Anterior cingulate cortex (tissue), 58 donors: ENCODE data around the gene PRKAG2.
A peak's percentile ranks its signal among the peaks of the same experiment; 100 is the strongest.

Experiments
- DNase-seq, 58 donors: peaks; one replicate each; lab custom pipeline; 2025; lab: John Stamatoyannopoulos, UW

PRKAG2 gene

DNA sequence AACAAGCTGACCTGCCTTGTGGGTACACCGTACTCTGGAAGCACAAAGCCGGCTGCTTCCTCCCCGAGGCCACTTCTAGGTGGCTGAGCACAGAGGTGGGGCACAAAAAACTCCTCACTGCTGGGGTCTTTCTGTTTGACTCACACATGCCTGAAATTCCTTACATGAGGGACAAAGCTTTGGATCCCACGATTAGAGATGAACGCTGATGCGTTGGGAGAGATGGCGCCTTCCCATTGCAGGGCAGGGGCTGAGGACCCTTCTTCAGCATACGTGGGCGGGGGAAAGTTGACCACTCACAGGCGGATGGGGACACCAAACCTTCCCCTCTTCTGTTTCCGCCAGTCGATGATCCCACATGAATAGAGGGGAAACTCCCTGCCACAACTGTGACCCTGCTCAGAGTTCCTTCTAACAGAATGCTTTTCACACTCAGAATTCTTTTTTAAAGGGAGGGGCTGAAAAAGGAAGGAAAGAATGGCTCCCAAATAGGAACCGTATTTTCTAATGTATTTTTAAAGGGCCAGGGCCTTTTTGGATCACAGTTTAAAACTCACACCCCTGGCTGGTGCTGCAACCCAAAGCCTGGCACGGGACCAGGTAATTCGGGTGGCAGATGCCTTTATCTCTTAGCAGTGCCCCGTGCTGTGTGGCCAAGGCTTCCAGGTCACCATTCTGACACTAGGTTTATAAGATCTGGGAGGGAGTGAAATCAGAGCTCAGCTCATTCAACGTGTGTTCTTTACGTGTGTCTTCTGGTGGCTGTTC, 134.0 kb downstream of the PRKAG2 start:
- no peak for DNase-seq

- no peak for DNase-seq
Observed at GRCh38 chr7:151741585-151741984, 135.3 kb downstream of the PRKAG2 start.

DNA sequence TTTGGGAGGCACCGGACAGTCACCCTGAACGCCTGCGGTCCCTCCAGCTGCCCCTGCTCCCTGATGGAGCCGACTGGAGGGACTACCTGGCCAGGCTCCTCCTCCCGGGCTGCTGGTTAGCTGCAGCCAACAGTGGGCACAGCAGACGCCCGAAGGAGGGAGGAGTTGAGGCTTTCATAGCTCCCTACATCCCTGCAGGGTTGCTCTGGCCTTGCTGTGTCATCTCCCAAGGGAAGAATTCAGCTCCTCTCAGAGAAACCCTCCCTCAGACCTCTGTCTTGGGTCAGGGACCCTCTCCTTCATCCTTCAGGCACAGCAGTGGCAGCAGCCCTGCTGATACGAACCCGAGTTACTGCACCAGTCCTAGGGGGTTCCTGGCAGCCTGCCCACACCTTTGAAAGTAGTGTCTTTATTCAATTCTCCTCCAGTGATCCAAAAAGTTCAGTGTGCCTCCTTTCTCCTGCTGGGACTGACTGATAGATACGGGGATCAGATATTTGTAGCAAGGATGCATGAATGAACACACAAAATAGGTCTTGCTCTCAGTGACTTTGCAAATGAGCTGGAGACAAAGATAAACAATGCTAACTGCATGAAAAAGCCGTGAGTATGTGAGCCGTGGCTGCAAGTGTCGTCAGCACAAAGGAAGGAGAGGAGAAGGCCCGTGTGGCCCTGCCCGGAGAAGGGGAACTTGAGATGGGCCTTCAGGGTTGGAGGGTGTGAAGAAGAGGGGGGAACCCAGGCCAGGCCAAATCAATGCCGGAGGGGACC, 136.6 kb downstream of the PRKAG2 start:
- no peak for DNase-seq

DNA sequence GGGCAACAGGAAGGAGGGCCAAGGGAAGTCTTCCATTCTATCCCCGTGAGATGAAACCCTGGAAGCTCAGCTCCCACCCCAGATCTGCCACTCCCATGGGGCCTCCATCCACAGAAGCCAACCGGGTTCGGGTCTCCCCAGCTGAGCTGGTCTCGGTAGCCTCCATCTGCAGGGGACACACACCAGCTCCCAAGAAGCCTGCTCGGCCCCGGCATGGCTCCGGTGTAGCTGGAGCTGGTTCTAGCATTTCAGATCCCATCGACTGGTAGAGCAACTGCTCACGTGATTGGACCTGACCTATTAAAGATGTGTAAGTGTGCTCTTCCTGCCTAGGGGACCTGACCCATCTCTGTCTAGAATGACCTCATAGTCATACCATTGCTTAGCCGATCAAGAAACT, 138.0 kb downstream of the PRKAG2 start:
- no peak for DNase-seq

DNA sequence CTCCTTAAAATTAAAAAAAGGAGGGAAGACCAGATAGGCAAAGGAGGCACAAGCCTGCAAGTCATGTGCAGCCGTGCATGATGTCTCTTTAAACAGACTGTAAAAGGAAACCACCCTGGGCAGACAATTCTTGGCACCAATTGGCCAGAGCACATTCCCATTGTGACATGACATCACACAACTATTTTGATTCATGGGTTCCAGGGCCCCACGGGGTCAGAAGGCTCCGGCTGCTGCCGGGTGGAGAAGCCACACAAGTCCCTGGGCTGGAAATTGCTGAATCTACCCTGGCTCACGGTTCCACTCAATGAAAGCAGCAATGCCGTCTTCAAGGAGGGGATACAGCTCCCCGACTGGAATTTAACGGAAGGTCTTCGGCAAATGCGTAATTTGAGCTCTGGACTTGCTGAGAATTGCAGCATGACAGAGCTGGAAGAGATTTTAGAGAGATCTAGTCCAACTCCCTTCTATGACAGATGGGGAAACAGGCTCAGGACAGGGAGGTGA, 140.5 kb downstream of the PRKAG2 start:
- DNase-seq = peak in 5 of 58 donors; percentile 17 to 52 (median 33)

GRCh38 chr7:151735851-151736402, 141.0 kb downstream of the PRKAG2 start:
- no peak for DNase-seq

GRCh38 chr7:151735186-151735850, 141.6 kb downstream of the PRKAG2 start:
- no peak for DNase-seq

GRCh38 chr7:151732834-151733592, 143.9 kb downstream of the PRKAG2 start:
- no peak for DNase-seq

DNA sequence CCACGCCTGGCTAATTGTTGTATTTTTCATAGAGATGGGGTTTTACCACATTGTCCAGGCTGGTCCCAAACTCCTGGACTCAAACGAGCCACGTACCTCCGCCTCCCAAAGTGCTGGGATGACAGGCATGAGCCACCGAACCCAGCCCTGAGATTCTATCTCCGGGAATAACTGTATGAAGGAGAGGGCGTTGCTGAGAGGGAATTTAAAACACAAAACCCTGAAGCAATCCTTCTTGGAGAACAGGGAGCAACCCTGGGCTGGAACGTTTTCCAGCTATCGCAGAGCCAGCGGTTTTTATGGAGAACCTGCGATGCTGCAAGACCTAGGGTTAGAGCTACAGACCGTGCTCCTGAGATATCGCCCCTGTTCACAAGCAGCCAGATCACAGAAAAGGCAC, 144.6 kb downstream of the PRKAG2 start:
- no peak for DNase-seq

GRCh38 chr7:151731022-151731441, 145.9 kb downstream of the PRKAG2 start:
- DNase-seq = no peak

GRCh38 chr7:151730591-151730990, 146.3 kb downstream of the PRKAG2 start:
- no peak for DNase-seq

DNA sequence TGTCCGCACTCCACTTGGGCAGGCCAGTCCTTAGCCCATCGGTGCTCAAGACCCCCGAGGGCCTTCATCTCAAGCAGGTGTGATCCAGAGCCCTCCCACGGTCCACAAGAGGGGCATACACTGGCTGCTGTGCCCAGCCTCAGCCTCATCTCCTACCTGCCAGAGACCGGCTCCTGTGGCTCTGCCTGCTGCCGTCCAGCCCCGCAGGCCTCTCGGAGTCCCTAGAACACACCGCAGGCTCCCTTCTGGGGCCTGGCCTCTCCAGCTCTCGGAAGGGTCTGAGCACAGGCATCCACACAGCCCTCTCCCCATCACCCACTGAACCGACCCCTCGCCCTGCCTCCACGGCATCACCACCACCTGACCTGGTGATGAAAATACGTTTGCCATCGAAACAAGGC, 147.4 kb downstream of the PRKAG2 start:
- no peak for DNase-seq

DNA sequence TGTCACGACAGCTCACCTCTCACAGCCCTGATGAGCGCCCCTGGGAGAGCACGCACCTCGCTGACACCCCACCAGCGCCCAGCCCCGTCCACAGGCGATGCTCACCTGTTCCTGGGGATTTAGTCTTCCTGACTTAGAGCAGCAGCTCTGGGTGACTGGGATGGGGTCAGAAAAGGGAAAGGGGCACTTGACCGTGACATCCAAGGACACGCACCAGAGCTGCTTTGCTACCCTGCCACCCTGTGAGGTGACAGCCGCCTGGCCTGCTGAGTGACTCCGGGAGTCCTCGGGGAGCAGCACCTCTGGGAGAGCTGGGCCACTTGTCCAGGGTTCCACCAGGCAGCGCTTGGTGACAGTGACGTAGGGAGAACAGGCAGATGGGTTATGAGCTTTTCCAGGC, 148.2 kb downstream of the PRKAG2 start:
- no peak for DNase-seq

DNA sequence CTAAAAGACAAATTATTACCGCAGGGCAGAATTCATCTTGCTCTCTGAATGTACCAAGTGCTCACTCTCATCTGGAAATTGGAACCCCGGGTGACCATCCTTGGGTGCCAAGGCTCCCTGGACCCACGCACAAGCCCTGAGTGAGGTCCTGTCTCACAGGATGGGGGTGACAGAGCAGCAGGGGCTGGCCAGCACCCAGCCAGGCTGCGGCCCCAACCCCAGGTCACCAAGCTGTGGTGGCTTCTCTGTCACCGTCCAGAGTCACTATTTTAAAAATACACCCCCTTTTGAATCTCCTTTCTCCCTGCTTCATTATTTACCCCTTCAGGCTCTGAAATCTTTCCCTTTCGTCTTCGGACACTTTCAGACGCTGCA, 148.6 kb downstream of the PRKAG2 start:
- no peak for DNase-seq

GRCh38 chr7:151727579-151728285, 149.2 kb downstream of the PRKAG2 start:
- DNase-seq = no peak

DNA sequence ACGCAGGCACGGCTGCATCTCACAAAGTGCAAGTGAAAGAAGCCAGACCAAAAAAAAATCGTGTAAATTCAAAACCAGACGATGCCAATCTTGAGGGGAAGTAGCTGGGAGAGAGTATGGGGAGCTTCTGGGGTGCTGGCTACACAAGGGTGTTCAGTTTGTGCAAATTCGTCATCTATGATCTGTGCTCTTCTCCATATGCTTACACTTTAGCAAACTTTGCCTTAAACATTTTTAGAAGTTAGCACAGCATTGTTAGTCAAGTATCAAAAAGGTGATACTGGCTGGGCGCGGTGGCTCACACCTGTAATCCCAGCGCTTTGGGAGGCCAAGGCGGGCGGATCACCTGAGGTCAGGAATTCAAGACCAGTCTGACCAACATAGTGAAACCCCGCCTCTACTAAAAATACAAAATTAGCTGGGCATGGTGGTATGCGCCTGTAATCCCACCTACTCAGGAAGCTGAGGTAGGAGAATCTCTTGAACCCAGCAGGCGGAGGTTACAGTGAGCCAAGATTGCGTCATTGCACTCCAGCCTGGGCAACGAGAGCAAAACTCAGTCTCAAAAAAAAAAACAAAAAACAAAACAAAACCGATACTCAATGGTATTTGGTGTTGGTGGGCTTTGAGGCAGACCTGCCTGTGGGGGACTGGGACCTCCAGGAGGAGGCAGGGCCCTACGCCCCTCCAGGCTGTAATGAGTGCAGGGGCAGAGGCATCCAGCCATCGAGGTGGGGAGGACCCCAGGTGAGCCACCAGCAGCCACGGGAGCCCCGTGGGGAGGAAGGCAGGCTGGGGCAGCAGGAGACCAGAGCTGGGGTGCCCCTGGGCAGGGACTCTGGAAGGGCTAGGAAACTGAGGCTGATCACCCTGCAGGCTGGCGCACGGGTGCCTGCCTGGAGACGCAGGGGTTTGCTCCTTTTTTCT, 150.0 kb downstream of the PRKAG2 start:
- DNase-seq = no peak

- peak in 5 of 58 donors; percentile 12 to 76 (median 34) for DNase-seq
Observed at GRCh38 chr7:151725844-151726651, 150.9 kb downstream of the PRKAG2 start.
